ENCODE data around the gene GIT1. TPM values are rescaled to one million over a fixed set of nuclear protein-coding genes. Genes with fewer than 3 reads are reported as not detected.

Gene GIT1, protein sequence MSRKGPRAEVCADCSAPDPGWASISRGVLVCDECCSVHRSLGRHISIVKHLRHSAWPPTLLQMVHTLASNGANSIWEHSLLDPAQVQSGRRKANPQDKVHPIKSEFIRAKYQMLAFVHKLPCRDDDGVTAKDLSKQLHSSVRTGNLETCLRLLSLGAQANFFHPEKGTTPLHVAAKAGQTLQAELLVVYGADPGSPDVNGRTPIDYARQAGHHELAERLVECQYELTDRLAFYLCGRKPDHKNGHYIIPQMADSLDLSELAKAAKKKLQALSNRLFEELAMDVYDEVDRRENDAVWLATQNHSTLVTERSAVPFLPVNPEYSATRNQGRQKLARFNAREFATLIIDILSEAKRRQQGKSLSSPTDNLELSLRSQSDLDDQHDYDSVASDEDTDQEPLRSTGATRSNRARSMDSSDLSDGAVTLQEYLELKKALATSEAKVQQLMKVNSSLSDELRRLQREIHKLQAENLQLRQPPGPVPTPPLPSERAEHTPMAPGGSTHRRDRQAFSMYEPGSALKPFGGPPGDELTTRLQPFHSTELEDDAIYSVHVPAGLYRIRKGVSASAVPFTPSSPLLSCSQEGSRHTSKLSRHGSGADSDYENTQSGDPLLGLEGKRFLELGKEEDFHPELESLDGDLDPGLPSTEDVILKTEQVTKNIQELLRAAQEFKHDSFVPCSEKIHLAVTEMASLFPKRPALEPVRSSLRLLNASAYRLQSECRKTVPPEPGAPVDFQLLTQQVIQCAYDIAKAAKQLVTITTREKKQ
- total RNA-seq, result 10 to 100 TPM; 38.5 to 47.0 TPM
- 10 to 100 TPM in 1 of 2 donors, 1 to 10 TPM in 1; 8.1 to 27.6 TPM for polyA plus RNA-seq
- long read RNA-seq, donor 1, partial matches to known transcripts, result 13 of 28 reads
- long read RNA-seq, donor 1, other reads (novel, unspliced or antisense), result 15 of 28 reads
- long read RNA-seq, donor 2, partial matches to known transcripts, result 9 of 34 reads
- long read RNA-seq, donor 2, other reads (novel, unspliced or antisense), result 21 of 34 reads

DNA sequence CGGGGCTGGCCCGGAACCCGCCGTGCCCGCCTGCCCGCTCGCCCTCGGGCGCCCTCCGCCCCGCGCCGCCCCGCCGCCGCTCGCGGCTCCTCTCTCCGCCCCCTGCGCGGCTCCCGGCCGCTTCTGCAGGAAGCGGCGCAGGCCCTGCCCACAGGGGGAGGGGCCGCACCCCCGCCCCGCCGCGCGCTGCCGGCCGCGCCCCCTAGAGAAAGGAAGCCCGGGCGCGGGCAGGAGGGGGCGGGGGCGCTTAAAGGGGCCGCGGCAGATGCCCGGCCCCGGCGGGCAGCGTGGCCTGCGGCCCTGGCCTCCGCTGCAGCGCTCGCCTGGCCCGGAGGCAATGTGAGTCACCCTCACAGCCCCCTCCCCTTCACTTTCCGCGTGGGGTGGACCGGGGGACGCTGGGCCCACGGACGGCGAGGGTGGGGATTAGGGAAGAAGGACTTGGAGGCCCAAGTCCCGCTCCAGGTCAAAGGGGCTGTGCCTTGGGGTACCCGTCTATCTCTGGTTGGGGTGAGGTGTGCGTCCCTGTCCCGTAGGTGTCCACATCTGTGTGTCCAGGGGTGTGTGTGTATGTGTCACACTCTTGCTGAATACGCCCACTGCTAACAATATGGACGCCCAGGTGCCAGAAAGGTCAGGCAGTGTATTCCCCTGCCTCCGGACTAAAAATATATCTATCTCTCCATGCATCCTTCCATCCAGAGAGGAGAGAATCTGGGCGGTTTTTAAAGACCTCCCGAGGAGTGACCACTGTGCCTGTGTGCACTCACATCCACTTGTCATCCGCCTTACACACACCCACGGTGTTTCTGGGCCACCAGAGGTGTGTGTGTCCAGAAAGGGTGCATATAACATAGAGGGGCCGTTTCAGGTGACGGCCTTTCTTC, at the start of gene GIT1:
TSS of gene GIT1 (minus strand) at position 125 of the 887 bp plus-strand sequence. CDS start 270 bp downstream, outside the sequence.
- 7 to 16% methylated on average over 27 to 70 of the region's 70 CpGs for WGBS, 2 donors
- no peaks in the 10 kb centered on the region for H3K9me3 ChIP-seq (ENCODE audit: control insufficient read depth, low read length)
- peak; percentile 83 for ATAC-seq (ENCODE audit: low FRiP score)
- H3K27me3 ChIP-seq (ENCODE audit: control insufficient read depth in 1 of 2, insufficient read depth in 2 of 2, low read length in 1 of 2), result no peaks in the 10 kb centered on the region
- DNase-seq, result peak; percentile 91 to 93
- peaks cover 0 to 2% of the 10 kb centered on the region in 2 donors for H3K4me1 ChIP-seq (ENCODE audit: control insufficient read depth in 1 of 2, insufficient read depth in 2 of 2, low read length in 2 of 2)
- peak within 1 kb of the TSS; percentile 29 to 73 for H3K4me3 ChIP-seq (ENCODE audit: low read length in 2 of 2)
- H3K27ac ChIP-seq (ENCODE audit: low read depth in 1 of 2, low read length in 2 of 2), result peak within 1 kb of the TSS in 1 of 2 donors; percentile 37
- intact Hi-C loops (cut with DNase I), result loop anchor here (5.0 kb wide), 2 partner anchors 33 to 188 kb away; partner anchors contain the start of gene CORO6 (in 1 of the 2)
- no peaks in the 10 kb centered on the region for H3K36me3 ChIP-seq (ENCODE audit: control insufficient read depth in 1 of 2, insufficient read depth in 2 of 2, low read length in 1 of 2)

- no peaks in the 10 kb centered on the region for H3K27me3 ChIP-seq (ENCODE audit: control insufficient read depth in 1 of 2, insufficient read depth in 2 of 2, low read length in 1 of 2)
- no peaks in the 10 kb centered on the region for H3K9me3 ChIP-seq (ENCODE audit: control insufficient read depth, low read length)
- no peaks in the 10 kb centered on the region for H3K4me1 ChIP-seq (ENCODE audit: control insufficient read depth in 1 of 2, insufficient read depth in 2 of 2, low read length in 2 of 2)
- intact Hi-C loops (cut with DNase I), result no loop called here
- ATAC-seq (ENCODE audit: low FRiP score) (no peak), DNase-seq (no peak)
- H3K4me3 ChIP-seq (ENCODE audit: low read length in 2 of 2), result no peak overlapping the region
- 93 to 96% methylated on average over 3 of the region's 3 CpGs for WGBS, 2 donors
- peaks cover 0 to 9% of the 10 kb centered on the region in 2 donors for H3K36me3 ChIP-seq (ENCODE audit: control insufficient read depth in 1 of 2, insufficient read depth in 2 of 2, low read length in 1 of 2)
- no peak overlapping the region for H3K27ac ChIP-seq (ENCODE audit: low read depth in 1 of 2, low read length in 2 of 2)
Observed at GRCh38 chr17:29633886-29634285, 44.4 kb upstream of the GIT1 start.

DNA sequence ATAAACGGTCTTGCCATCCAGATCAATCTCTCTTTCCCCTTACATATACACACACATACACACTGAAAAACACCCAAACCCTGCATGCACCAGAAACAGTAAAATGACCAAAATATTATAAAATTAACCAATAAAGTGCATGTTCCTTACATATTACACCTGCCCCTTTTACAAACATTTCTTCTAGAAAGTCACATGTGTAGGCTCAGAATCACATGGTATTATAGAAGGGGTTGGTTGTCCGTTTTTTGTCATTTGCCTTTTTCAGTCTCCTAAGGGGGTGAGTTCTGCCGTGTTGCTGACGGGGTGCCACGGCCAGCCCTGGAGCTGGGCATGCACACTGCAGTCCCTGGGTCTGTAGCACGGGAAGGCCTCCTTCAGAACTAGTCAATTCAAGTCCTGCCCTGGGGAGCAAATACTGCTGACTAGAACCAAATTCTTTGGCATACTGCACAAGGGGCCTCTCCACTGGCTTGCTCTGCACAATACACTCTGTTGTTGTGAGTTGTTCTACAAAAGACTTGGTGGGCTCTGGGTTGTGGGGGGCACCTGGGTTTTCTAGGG, 41.3 kb upstream of the GIT1 start:
- ATAC-seq (ENCODE audit: low FRiP score), result no peak
- intact Hi-C loops (cut with DNase I), result no loop called here
- 87 to 88% methylated on average over 6 of the region's 6 CpGs for WGBS, 2 donors
- Histone ChIP-seq H3K27ac (ENCODE audit: low read depth in 1 of 2, low read length in 2 of 2) (no peak overlapping the region), H3K36me3 (ENCODE audit: control insufficient read depth in 1 of 2, insufficient read depth in 2 of 2, low read length in 1 of 2) (peaks cover 0 to 9% of the 10 kb centered on the region in 2 donors), H3K4me3 (ENCODE audit: low read length in 2 of 2) (no peak overlapping the region), H3K9me3 (ENCODE audit: control insufficient read depth, low read length) (no peaks in the 10 kb centered on the region), H3K4me1 (ENCODE audit: control insufficient read depth in 1 of 2, insufficient read depth in 2 of 2, low read length in 2 of 2) (no peaks in the 10 kb centered on the region), H3K27me3 (ENCODE audit: control insufficient read depth in 1 of 2, insufficient read depth in 2 of 2, low read length in 1 of 2) (no peaks in the 10 kb centered on the region)
- DNase-seq, result no peak

- peaks cover 0 to 9% of the 10 kb centered on the region in 2 donors for H3K36me3 ChIP-seq (ENCODE audit: control insufficient read depth in 1 of 2, insufficient read depth in 2 of 2, low read length in 1 of 2)
- no peak for DNase-seq
- no peak overlapping the region for H3K27ac ChIP-seq (ENCODE audit: low read depth in 1 of 2, low read length in 2 of 2)
- no peak overlapping the region for H3K4me3 ChIP-seq (ENCODE audit: low read length in 2 of 2)
- intact Hi-C loops (cut with DNase I), result no loop called here
- H3K27me3 ChIP-seq (ENCODE audit: control insufficient read depth in 1 of 2, insufficient read depth in 2 of 2, low read length in 1 of 2), result no peaks in the 10 kb centered on the region
- H3K4me1 ChIP-seq (ENCODE audit: control insufficient read depth in 1 of 2, insufficient read depth in 2 of 2, low read length in 2 of 2), result no peaks in the 10 kb centered on the region
- 70% methylated on average over 2 of the region's 2 CpGs for WGBS, 2 donors
- no peaks in the 10 kb centered on the region for H3K9me3 ChIP-seq (ENCODE audit: control insufficient read depth, low read length)
- no peak for ATAC-seq (ENCODE audit: low FRiP score)
Observed at GRCh38 chr17:29629839-29630238, 40.4 kb upstream of the GIT1 start.

DNA sequence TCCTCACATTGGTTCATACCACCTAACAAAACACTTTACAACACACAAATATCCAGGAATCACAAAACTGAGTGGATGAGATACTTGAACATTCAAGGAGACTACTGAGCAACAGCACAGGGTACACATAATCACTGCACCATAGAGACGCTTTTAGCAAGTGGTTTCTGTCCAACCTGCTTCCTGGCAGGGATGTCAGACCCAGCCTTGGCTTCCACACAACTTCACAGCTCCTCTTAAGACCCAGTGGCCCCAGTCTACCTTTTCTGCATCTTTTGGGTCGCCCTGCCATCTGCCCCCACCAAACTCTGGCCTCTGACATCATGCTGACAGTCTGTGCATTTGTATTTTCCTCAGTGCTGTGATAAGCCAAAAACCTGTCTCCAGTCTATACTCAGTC, 39.2 kb upstream of the GIT1 start:
- ATAC-seq (ENCODE audit: low FRiP score) (no peak), DNase-seq (no peak)
- peaks cover 0 to 7% of the 10 kb centered on the region in 2 donors for H3K36me3 ChIP-seq (ENCODE audit: control insufficient read depth in 1 of 2, insufficient read depth in 2 of 2, low read length in 1 of 2)
- no peaks in the 10 kb centered on the region for H3K27me3 ChIP-seq (ENCODE audit: control insufficient read depth in 1 of 2, insufficient read depth in 2 of 2, low read length in 1 of 2)
- no peaks in the 10 kb centered on the region for H3K9me3 ChIP-seq (ENCODE audit: control insufficient read depth, low read length)
- WGBS, 2 donors, result 78 to 88% methylated on average over 2 of the region's 2 CpGs
- H3K4me3 ChIP-seq (ENCODE audit: low read length in 2 of 2), result no peak overlapping the region
- no peaks in the 10 kb centered on the region for H3K4me1 ChIP-seq (ENCODE audit: control insufficient read depth in 1 of 2, insufficient read depth in 2 of 2, low read length in 2 of 2)
- H3K27ac ChIP-seq (ENCODE audit: low read depth in 1 of 2, low read length in 2 of 2), result no peak overlapping the region
- intact Hi-C loops (cut with DNase I), result no loop called here

GRCh38 chr17:29627951-29628350, 38.5 kb upstream of the GIT1 start:
- H3K27ac ChIP-seq (ENCODE audit: low read depth in 1 of 2, low read length in 2 of 2), result no peak overlapping the region
- intact Hi-C loops (cut with DNase I), result no loop called here

GRCh38 chr17:29625037-29625750, 35.7 kb upstream of the GIT1 start:
- H3K9me3 ChIP-seq (ENCODE audit: control insufficient read depth, low read length), result no peaks in the 10 kb centered on the region
- H3K4me3 ChIP-seq (ENCODE audit: low read length in 2 of 2), result no peak overlapping the region
- DNase-seq (no peak), ATAC-seq (ENCODE audit: low FRiP score) (peak; percentile 23)
- 75 to 76% methylated on average over 8 of the region's 8 CpGs for WGBS, 2 donors
- H3K36me3 ChIP-seq (ENCODE audit: control insufficient read depth in 1 of 2, insufficient read depth in 2 of 2, low read length in 1 of 2), result no peaks in the 10 kb centered on the region
- no peaks in the 10 kb centered on the region for H3K4me1 ChIP-seq (ENCODE audit: control insufficient read depth in 1 of 2, insufficient read depth in 2 of 2, low read length in 2 of 2)
- no peak overlapping the region for H3K27ac ChIP-seq (ENCODE audit: low read depth in 1 of 2, low read length in 2 of 2)
- intact Hi-C loops (cut with DNase I), result no loop called here
- no peaks in the 10 kb centered on the region for H3K27me3 ChIP-seq (ENCODE audit: control insufficient read depth in 1 of 2, insufficient read depth in 2 of 2, low read length in 1 of 2)

More at GRCh38 chr17:29627951-29628350, 38.5 kb upstream of the GIT1 start:
- Histone ChIP-seq H3K4me1 (ENCODE audit: control insufficient read depth in 1 of 2, insufficient read depth in 2 of 2, low read length in 2 of 2) (no peaks in the 10 kb centered on the region), H3K9me3 (ENCODE audit: control insufficient read depth, low read length) (no peaks in the 10 kb centered on the region), H3K36me3 (ENCODE audit: control insufficient read depth in 1 of 2, insufficient read depth in 2 of 2, low read length in 1 of 2) (peaks cover 0 to 7% of the 10 kb centered on the region in 2 donors), H3K4me3 (ENCODE audit: low read length in 2 of 2) (no peak overlapping the region), H3K27me3 (ENCODE audit: control insufficient read depth in 1 of 2, insufficient read depth in 2 of 2, low read length in 1 of 2) (no peaks in the 10 kb centered on the region)
- whole genome bisulfite sequencing, 2 donors, result 87 to 100% methylated on average over 1 of the region's 1 CpG
- DNase-seq (no peak), ATAC-seq (ENCODE audit: low FRiP score) (no peak)

All from aorta (tissue), 5 donors.